GM12878 (cell line): ENCODE results near the gene AQP2. TPM values are rescaled to one million over a fixed set of nuclear protein-coding genes. Genes with fewer than 3 reads are reported as not detected.

Experiments used
- ATAC-seq: fragments of 200-7000 bp; cut with Tn5 transposase; 3 replicates; pipeline ENCODE4 v1.9.1; 2020; ENCODE audit warnings: mild to moderate bottlenecking, moderate library complexity
- BruUV-seq: library from RNA; stranded (reverse); fragments of 400-500 nt; replicated peaks from 2 replicates; lab custom pipeline; 2021; lab: Mats Ljungman, UMichigan
- CTCF ChIA-PET: fragments of 300-600 bp; sonication (Branson Sonifier 250); formaldehyde crosslinking; extraction: SDS; loops from one replicate; lab custom pipeline; 2021; ENCODE audit warnings: inconsistent platforms; lab: Yijun Ruan, JAX
- POLR2A ChIA-PET: fragments of 350-600 bp; formaldehyde crosslinking; extraction: SDS; loops from one replicate; lab custom pipeline; 2021; ENCODE audit warnings: inconsistent platforms; lab: Charles Lee
- RAD21 ChIA-PET: fragments of 300-600 bp; sonication (Branson Sonifier 250); formaldehyde crosslinking; loops from one replicate; lab custom pipeline; 2023; ENCODE audit warnings: antibody characterized with exemption; ENCODE audit not compliant: unreplicated experiment; lab: Charles Lee
- SMC1A ChIA-PET: fragments of 300-600 bp; sonication (Branson Sonifier 250); formaldehyde crosslinking; loops from one replicate; lab custom pipeline; 2023; ENCODE audit not compliant: unreplicated experiment, uncharacterized antibody; lab: Charles Lee
- DNase-seq: peaks from one replicate; pipeline ENCODE4 v3.0.0-alpha.2; 2011; ENCODE audit warnings: low read depth, low spot score
- FAIRE-seq: peaks from 3 replicates; lab custom pipeline; 2011; peaks lifted over from hg19 to GRCh38; lab: Jason Lieb, UNC
- H2AFZ ChIP-seq: 2 replicates; pipeline ENCODE4 v1.6.0; 2011; ENCODE audit warnings: low read depth, low read length, control low read depth; ENCODE audit not compliant: control insufficient read depth
- H3K27ac ChIP-seq: 2 replicates; pipeline ENCODE4 v1.5.1; 2011; ENCODE audit warnings: control low read depth; ENCODE audit not compliant: control insufficient read depth, insufficient read depth
- H3K27me3 ChIP-seq, 2 experiments: replicated peaks in 1 of 2; 2 replicates each; pipeline versions ENCODE4 v1.6.0 to v1.6.1; 2011; ENCODE audit warnings: low read length in 1 of 2; ENCODE audit not compliant: control insufficient read depth in 2 of 2, insufficient read depth in 2 of 2
- H3K36me3 ChIP-seq, 2 experiments: 2 replicates each; pipeline ENCODE4 v1.5.1; 2011; ENCODE audit warnings: low read length in 1 of 2; ENCODE audit not compliant: control insufficient read depth in 2 of 2, insufficient read depth in 2 of 2
- H3K4me1 ChIP-seq: 2 replicates; pipeline ENCODE4 v1.6.1; 2011; ENCODE audit warnings: mild to moderate bottlenecking, low read length, moderate library complexity, mixed read lengths; ENCODE audit not compliant: control insufficient read depth, insufficient read depth
- H3K4me2 ChIP-seq: 2 replicates; pipeline ENCODE4 v1.6.0; 2011; ENCODE audit warnings: control low read depth; ENCODE audit not compliant: control insufficient read depth, insufficient read depth
- H3K4me3 ChIP-seq: fragments of 200-600 bp; sonication (generic); 2 replicates; pipeline ENCODE4 v1.5.1; 2016
- H3K79me2 ChIP-seq: 2 replicates; pipeline ENCODE4 v1.6.0; 2011; ENCODE audit warnings: low read length; ENCODE audit not compliant: control insufficient read depth, insufficient read depth
- H3K9ac ChIP-seq: 2 replicates; pipeline ENCODE4 v1.8.0; 2011; ENCODE audit warnings: low read length, control low read depth, mixed read lengths; ENCODE audit not compliant: control insufficient read depth, insufficient read depth
- H3K9me3 ChIP-seq: replicated peaks from 3 replicates; pipeline ENCODE4 v1.5.1; 2011; ENCODE audit warnings: mild to moderate bottlenecking, low read length; ENCODE audit not compliant: control insufficient read depth, insufficient read depth
- H4K20me1 ChIP-seq: 2 replicates; pipeline ENCODE4 v1.6.0; 2011; ENCODE audit not compliant: control insufficient read depth, insufficient read depth
- KAT2A ChIP-seq: conservative IDR thresholded peaks from 2 replicates; pipeline ENCODE4 v1.6.1; 2011; ENCODE audit warnings: low read depth, low read length; ENCODE audit not compliant: control insufficient read depth
- PAX5 ChIP-seq: IDR thresholded peaks from 2 replicates; pipeline ENCODE4 v1.6.1; 2011; ENCODE audit warnings: low read depth, low read length, borderline replicate concordance
- STAT1 ChIP-seq: fragments of 450-650 bp; conservative IDR thresholded peaks from 2 replicates; pipeline ENCODE4 v1.6.1; 2014; ENCODE audit warnings: antibody characterized with exemption, mild to moderate bottlenecking
- whole genome bisulfite sequencing: methylation state at CpG from one replicate; pipeline ENCODE4 v1.1.6; 2016; ENCODE audit warnings: low lambda C conversion rate; ENCODE audit not compliant: insufficient replicate concordance, insufficient coverage; ENCODE audit errors: missing lambda C conversion rate; 5-methylcytosine and 5-hydroxymethylcytosine counted together
- in situ Hi-C: fragments of 300-500 bp; cut with MboI; formaldehyde crosslinking; loops from 9 replicates; pipeline ENCODE4 v1.14.3; 2018; ENCODE audit warnings: mixed read lengths
- intact Hi-C: fragments of 100-400 bp; cut with micrococcal nuclease; formaldehyde crosslinking; loops from one replicate; pipeline ENCODE4 v1.14.2; 2022; ENCODE audit not compliant: unreplicated experiment
- polyA plus RNA-seq, 11 experiments: library from polyadenylated mRNA; depleted of rRNA in 4 of 11; unstranded in 6 of 11; stranded (reverse) in 5 of 11; fragments of >200 nt; fragmentation: Nextera tagmentation in 4 of 11; fragmentation: Illumina TruSeq in 1 of 11; extraction: Ambion mirVana in 4 of 11; extraction: Trizol in 1 of 11; gene quantifications; 1 replicate in 1 of 11; 2 replicates in 10 of 11; pipeline versions ENCODE4 v1.2.1 to v1.2.3, GENCODE V29; 2011 to 2016; ENCODE audit warnings: inconsistent platforms in 2 of 11, missing spikeins in 2 of 11, low read depth in 1 of 11
- total RNA-seq, 4 experiments: library from RNA; depleted of rRNA in 3 of 4; stranded (reverse); fragments of >200 nt in 3 of 4; fragmentation: Illumina TruSeq in 1 of 4; extraction: Trizol in 1 of 4; gene quantifications; 2 replicates each; pipeline versions ENCODE4 v1.2.1 to v1.2.3, GENCODE V29; 2013 to 2021
- TF ChIP-seq, protein P1 (sequence below): IDR thresholded peaks from 2 replicates; pipeline ENCODE4 v1.6.1; 2011; ENCODE audit warnings: borderline replicate concordance, low read depth, mild to moderate bottlenecking, moderate library complexity, low read length; ENCODE audit not compliant: insufficient read depth, poor library complexity, severe bottlenecking

The AQP2 gene
- total and polyA plus RNA-seq, 10 of the 15 experiments (the other 5 are each of a cell fraction or from before 2014, with no cell fraction given): not detected

DNA sequence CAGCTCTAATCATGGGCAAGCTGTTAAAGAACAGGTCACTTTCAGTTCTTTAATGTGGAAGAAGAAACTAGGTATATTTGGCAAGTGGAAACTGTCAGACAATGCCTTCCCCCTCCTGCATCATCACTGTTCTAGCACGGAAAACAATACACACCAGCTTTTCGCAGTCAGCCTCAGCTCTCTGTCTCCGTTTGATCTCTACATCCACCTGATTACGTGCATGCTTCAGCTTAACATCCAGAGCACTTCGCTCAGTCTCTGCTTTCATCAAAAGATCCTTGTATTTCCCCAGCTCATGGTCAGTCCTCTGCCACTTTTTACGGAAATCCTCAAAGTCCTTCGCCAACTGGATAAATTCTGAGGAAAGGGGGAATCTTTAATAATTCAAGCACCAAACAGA lies 55.7 kb downstream of the AQP2 start (continued):
- TF ChIP-seq, protein P1, sequence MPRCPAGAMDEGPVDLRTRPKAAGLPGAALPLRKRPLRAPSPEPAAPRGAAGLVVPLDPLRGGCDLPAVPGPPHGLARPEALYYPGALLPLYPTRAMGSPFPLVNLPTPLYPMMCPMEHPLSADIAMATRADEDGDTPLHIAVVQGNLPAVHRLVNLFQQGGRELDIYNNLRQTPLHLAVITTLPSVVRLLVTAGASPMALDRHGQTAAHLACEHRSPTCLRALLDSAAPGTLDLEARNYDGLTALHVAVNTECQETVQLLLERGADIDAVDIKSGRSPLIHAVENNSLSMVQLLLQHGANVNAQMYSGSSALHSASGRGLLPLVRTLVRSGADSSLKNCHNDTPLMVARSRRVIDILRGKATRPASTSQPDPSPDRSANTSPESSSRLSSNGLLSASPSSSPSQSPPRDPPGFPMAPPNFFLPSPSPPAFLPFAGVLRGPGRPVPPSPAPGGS: no peak
- TF ChIP-seq STAT1: no peak

DNA sequence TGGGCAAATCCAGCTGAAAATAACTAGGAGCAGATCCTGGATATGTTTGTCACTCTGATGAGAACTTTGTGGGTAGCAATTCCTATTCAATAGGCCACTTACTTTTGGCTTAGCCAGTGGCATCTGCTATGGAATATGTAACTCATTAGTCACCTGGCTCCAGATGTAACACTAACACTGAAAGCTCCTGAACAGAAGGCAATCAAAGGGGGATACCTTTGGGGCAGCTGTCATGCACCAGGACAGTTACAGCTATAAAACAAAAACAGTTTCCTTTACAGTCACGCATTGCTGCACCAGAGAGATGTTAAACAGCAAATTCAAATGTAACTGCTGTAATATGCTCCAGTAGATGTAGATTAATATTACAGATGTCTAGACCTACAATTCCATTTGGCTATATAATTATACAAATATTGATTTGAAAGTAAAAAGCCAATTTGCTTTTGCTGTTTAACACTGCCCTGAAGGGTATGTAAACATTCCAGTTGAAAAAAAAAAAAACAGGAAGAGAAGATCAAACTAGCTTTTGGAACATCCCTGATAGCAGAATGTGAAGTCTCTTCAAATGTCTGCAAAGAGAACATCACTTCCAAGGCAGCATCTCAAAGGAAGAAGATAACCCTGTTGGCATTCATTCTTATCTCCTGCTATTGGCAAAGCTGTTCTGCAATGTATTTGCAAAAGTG lies 56.4 kb downstream of the AQP2 start:
- ChIA-PET RAD21 (no interaction called here), POLR2A (interaction anchor here (0.7 kb wide), 1 partner anchor 11 kb away, joined by 3 read pairs; no protein-coding TSS in a partner anchor), CTCF (interaction anchor here (0.6 to 2.7 kb wide), 9 partner anchors 11 to 762 kb away, joined by 3 to 11 read pairs (median 7); no protein-coding TSS in a partner anchor), SMC1A (interaction anchor here (0.6 to 2.1 kb wide), 7 partner anchors 9 to 1060 kb away, joined by 3 to 6 read pairs (median 3); no protein-coding TSS in a partner anchor)
- no peak for ATAC-seq
- no peak for FAIRE-seq
- H3K4me1 ChIP-seq: peaks cover 10% of the 10 kb centered on the region; the same call in 1 of the 2 replicates
- intact Hi-C loops: no loop called here
- TF ChIP-seq PAX5 (peak; percentile 89), KAT2A (no peak)
- 0% methylated on average over 1 of the region's 1 CpG for WGBS
- peaks cover 10% of the 10 kb centered on the region for H3K79me2 ChIP-seq
- H4K20me1 ChIP-seq: no peaks in the 10 kb centered on the region
- peaks cover 4 to 24% of the 10 kb centered on the region in 2 experiments; a peak in 3 of 4 replicates for H3K36me3 ChIP-seq
- in situ Hi-C loops: no loop called here
- no peaks in the 10 kb centered on the region for H3K9me3 ChIP-seq
- H3K4me3 ChIP-seq: no peak overlapping the region
- peak overlapping the region; percentile 55; the same call in 1 of the 2 replicates for H3K4me2 ChIP-seq
- H2AFZ ChIP-seq: no peak overlapping the region; the same call in 1 of the 2 replicates
- DNase-seq: no peak
- H3K27me3 ChIP-seq: no peaks in the 10 kb centered on the region
- H3K27ac ChIP-seq: no peak overlapping the region
- H3K9ac ChIP-seq: no peak overlapping the region
- BruUV-seq: TSS peak; percentile 8

Other genes with a start within 250 kb of the AQP2 start
Only the 7 nearest of the 13 such genes appear.
- gene NCKAP5L, start 122.3 kb upstream of the AQP2 start, total RNA-seq (2014; rRNA removed): 8.2 TPM in 2 replicates
- 4.3 and 4.4 TPM in 2 replicates for gene NCKAP5L, start 122.3 kb upstream of the AQP2 start, total RNA-seq (2014; rRNA removed; fragmentation: Illumina TruSeq; extraction: Trizol)
- gene NCKAP5L, start 122.3 kb upstream of the AQP2 start, total RNA-seq (2021): 14.8 and 15.8 TPM in 2 replicates
- 2.1 and 3.1 TPM in 2 replicates for gene NCKAP5L, start 122.3 kb upstream of the AQP2 start, polyA plus RNA-seq (2011; rRNA removed)
- gene NCKAP5L, start 122.3 kb upstream of the AQP2 start, polyA plus RNA-seq (2014; fragmentation: Illumina TruSeq; extraction: Trizol): 1.1 and 3.4 TPM in 2 replicates
- gene NCKAP5L, start 122.3 kb upstream of the AQP2 start, polyA plus RNA-seq (2014; fragmentation: Nextera tagmentation; extraction: Ambion mirVana): under 1 TPM; 0.03 to 0.16 TPM
- gene NCKAP5L, start 122.3 kb upstream of the AQP2 start, polyA plus RNA-seq (2014; rRNA removed): 8.1 and 10.7 TPM in 2 replicates
- gene NCKAP5L, start 122.3 kb upstream of the AQP2 start, polyA plus RNA-seq (2016; fragmentation: Nextera tagmentation; extraction: Ambion mirVana): 1 to 10 TPM; 4.4 to 5.5 TPM
- 5.8 and 6.0 TPM in 2 replicates for gene BCDIN3D, start 107.6 kb upstream of the AQP2 start, total RNA-seq (2014; rRNA removed)
- 6.2 and 6.4 TPM in 2 replicates for gene BCDIN3D, start 107.6 kb upstream of the AQP2 start, total RNA-seq (2014; rRNA removed; fragmentation: Illumina TruSeq; extraction: Trizol)
- gene BCDIN3D, start 107.6 kb upstream of the AQP2 start, total RNA-seq (2021): 5.6 and 7.1 TPM in 2 replicates
- gene BCDIN3D, start 107.6 kb upstream of the AQP2 start, polyA plus RNA-seq (2011; rRNA removed): 3.7 and 4.1 TPM in 2 replicates
- 6.7 and 7.8 TPM in 2 replicates for gene BCDIN3D, start 107.6 kb upstream of the AQP2 start, polyA plus RNA-seq (2014; fragmentation: Illumina TruSeq; extraction: Trizol)
- 1 to 10 TPM; 5.5 to 6.3 TPM for gene BCDIN3D, start 107.6 kb upstream of the AQP2 start, polyA plus RNA-seq (2014; fragmentation: Nextera tagmentation; extraction: Ambion mirVana)
- 4.7 and 7.2 TPM in 2 replicates for gene BCDIN3D, start 107.6 kb upstream of the AQP2 start, polyA plus RNA-seq (2014; rRNA removed)
- gene BCDIN3D, start 107.6 kb upstream of the AQP2 start, polyA plus RNA-seq (2016; fragmentation: Nextera tagmentation; extraction: Ambion mirVana): 1 to 10 TPM; 6.5 to 6.8 TPM
- gene FAIM2, start 46.8 kb upstream of the AQP2 start, total RNA-seq (2014; rRNA removed): not detected in 2 replicates
- not detected in 2 replicates for gene FAIM2, start 46.8 kb upstream of the AQP2 start, total RNA-seq (2014; rRNA removed; fragmentation: Illumina TruSeq; extraction: Trizol)
- not detected in 2 replicates for gene FAIM2, start 46.8 kb upstream of the AQP2 start, total RNA-seq (2021)
- gene FAIM2, start 46.8 kb upstream of the AQP2 start, polyA plus RNA-seq (2011; rRNA removed): not detected in 2 replicates
- not detected in 2 replicates for gene FAIM2, start 46.8 kb upstream of the AQP2 start, polyA plus RNA-seq (2014; fragmentation: Illumina TruSeq; extraction: Trizol)
- not detected for gene FAIM2, start 46.8 kb upstream of the AQP2 start, polyA plus RNA-seq (2014; fragmentation: Nextera tagmentation; extraction: Ambion mirVana)
- gene FAIM2, start 46.8 kb upstream of the AQP2 start, polyA plus RNA-seq (2014; rRNA removed): not detected in 2 replicates
- not detected for gene FAIM2, start 46.8 kb upstream of the AQP2 start, polyA plus RNA-seq (2016; fragmentation: Nextera tagmentation; extraction: Ambion mirVana)
- not detected in 2 replicates for gene AQP5, start 11.1 kb downstream of the AQP2 start, total RNA-seq (2014; rRNA removed)
- gene AQP5, start 11.1 kb downstream of the AQP2 start, total RNA-seq (2014; rRNA removed; fragmentation: Illumina TruSeq; extraction: Trizol): not detected in 2 replicates
- not detected in 2 replicates for gene AQP5, start 11.1 kb downstream of the AQP2 start, total RNA-seq (2021)
- not detected in 2 replicates for gene AQP5, start 11.1 kb downstream of the AQP2 start, polyA plus RNA-seq (2011; rRNA removed)
- gene AQP5, start 11.1 kb downstream of the AQP2 start, polyA plus RNA-seq (2014; fragmentation: Illumina TruSeq; extraction: Trizol): not detected in 2 replicates
- gene AQP5, start 11.1 kb downstream of the AQP2 start, polyA plus RNA-seq (2014; fragmentation: Nextera tagmentation; extraction: Ambion mirVana): not detected
- not detected in 2 replicates for gene AQP5, start 11.1 kb downstream of the AQP2 start, polyA plus RNA-seq (2014; rRNA removed)
- gene AQP5, start 11.1 kb downstream of the AQP2 start, polyA plus RNA-seq (2016; fragmentation: Nextera tagmentation; extraction: Ambion mirVana): not detected
- gene AQP6, start 22.2 kb downstream of the AQP2 start, total RNA-seq (2014; rRNA removed): not detected in 2 replicates
- gene AQP6, start 22.2 kb downstream of the AQP2 start, total RNA-seq (2014; rRNA removed; fragmentation: Illumina TruSeq; extraction: Trizol): not detected in 2 replicates
- gene AQP6, start 22.2 kb downstream of the AQP2 start, total RNA-seq (2021): not detected in 2 replicates
- not detected in 2 replicates for gene AQP6, start 22.2 kb downstream of the AQP2 start, polyA plus RNA-seq (2011; rRNA removed)
- gene AQP6, start 22.2 kb downstream of the AQP2 start, polyA plus RNA-seq (2014; fragmentation: Illumina TruSeq; extraction: Trizol): not detected in 2 replicates
- gene AQP6, start 22.2 kb downstream of the AQP2 start, polyA plus RNA-seq (2014; fragmentation: Nextera tagmentation; extraction: Ambion mirVana): not detected
- not detected in 2 replicates for gene AQP6, start 22.2 kb downstream of the AQP2 start, polyA plus RNA-seq (2014; rRNA removed)
- gene AQP6, start 22.2 kb downstream of the AQP2 start, polyA plus RNA-seq (2016; fragmentation: Nextera tagmentation; extraction: Ambion mirVana): not detected
- gene RACGAP1, start 74.8 kb downstream of the AQP2 start, total RNA-seq (2014; rRNA removed): 68.3 and 76.5 TPM in 2 replicates
- gene RACGAP1, start 74.8 kb downstream of the AQP2 start, total RNA-seq (2014; rRNA removed; fragmentation: Illumina TruSeq; extraction: Trizol): 74.2 and 75.9 TPM in 2 replicates
- gene RACGAP1, start 74.8 kb downstream of the AQP2 start, total RNA-seq (2021): 87.9 and 95.5 TPM in 2 replicates
- gene RACGAP1, start 74.8 kb downstream of the AQP2 start, polyA plus RNA-seq (2011; rRNA removed): 86.0 and 113 TPM in 2 replicates
- gene RACGAP1, start 74.8 kb downstream of the AQP2 start, polyA plus RNA-seq (2014; fragmentation: Illumina TruSeq; extraction: Trizol): 82.0 and 93.1 TPM in 2 replicates
- gene RACGAP1, start 74.8 kb downstream of the AQP2 start, polyA plus RNA-seq (2014; fragmentation: Nextera tagmentation; extraction: Ambion mirVana): 10 to 100 TPM; 32.4 to 40.7 TPM
- 47.3 and 59.2 TPM in 2 replicates for gene RACGAP1, start 74.8 kb downstream of the AQP2 start, polyA plus RNA-seq (2014; rRNA removed)
- gene RACGAP1, start 74.8 kb downstream of the AQP2 start, polyA plus RNA-seq (2016; fragmentation: Nextera tagmentation; extraction: Ambion mirVana): 10 to 100 TPM; 78.2 TPM
- 0.05 and 0.28 TPM in 2 replicates for gene ASIC1, start 106.9 kb downstream of the AQP2 start, total RNA-seq (2014; rRNA removed)
- not detected in 2 replicates for gene ASIC1, start 106.9 kb downstream of the AQP2 start, total RNA-seq (2014; rRNA removed; fragmentation: Illumina TruSeq; extraction: Trizol)
- 0.13 and 0.26 TPM in 2 replicates for gene ASIC1, start 106.9 kb downstream of the AQP2 start, total RNA-seq (2021)
- 0.14 and 0.27 TPM in 2 replicates for gene ASIC1, start 106.9 kb downstream of the AQP2 start, polyA plus RNA-seq (2011; rRNA removed)
- gene ASIC1, start 106.9 kb downstream of the AQP2 start, polyA plus RNA-seq (2014; fragmentation: Illumina TruSeq; extraction: Trizol): 0.08 and 0.09 TPM in 2 replicates
- gene ASIC1, start 106.9 kb downstream of the AQP2 start, polyA plus RNA-seq (2014; fragmentation: Nextera tagmentation; extraction: Ambion mirVana): under 1 TPM in 1 of 2 experiments, not detected in 1; 0.02 TPM
- gene ASIC1, start 106.9 kb downstream of the AQP2 start, polyA plus RNA-seq (2014; rRNA removed): 0.01 and 0.15 TPM in 2 replicates
- gene ASIC1, start 106.9 kb downstream of the AQP2 start, polyA plus RNA-seq (2016; fragmentation: Nextera tagmentation; extraction: Ambion mirVana): not detected